PFSK-1 (cell line): Measurements from ENCODE around the gene GDF9.

Source experiments
- POLR2AphosphoS5 ChIP-seq: IDR thresholded peaks from 2 replicates; pipeline ENCODE4 v1.6.1; 2012; ENCODE audit warnings: low read depth, mild to moderate bottlenecking, control low read depth, low read length, moderate library complexity
- REST ChIP-seq, 2 experiments: IDR thresholded peaks; 2 replicates each; pipeline versions ENCODE4 v1.6.1 to v1.8.0; 2011 to 2012; ENCODE audit warnings: low read depth in 2 of 2, low read length in 2 of 2, control low read depth in 1 of 2, inconsistent platforms in 1 of 2, mild to moderate bottlenecking in 1 of 2, moderate library complexity in 1 of 2; ENCODE audit not compliant: insufficient read depth in 1 of 2
- SIN3A ChIP-seq: IDR thresholded peaks from 2 replicates; pipeline ENCODE4 v1.6.1; 2012; ENCODE audit warnings: mild to moderate bottlenecking, low read length, moderate library complexity, borderline replicate concordance; ENCODE audit not compliant: insufficient read depth
- TAF1 ChIP-seq: IDR thresholded peaks from 2 replicates; pipeline ENCODE4 v1.6.1; 2012; ENCODE audit warnings: low read length, control low read depth, borderline replicate concordance; ENCODE audit not compliant: insufficient read depth

DNA sequence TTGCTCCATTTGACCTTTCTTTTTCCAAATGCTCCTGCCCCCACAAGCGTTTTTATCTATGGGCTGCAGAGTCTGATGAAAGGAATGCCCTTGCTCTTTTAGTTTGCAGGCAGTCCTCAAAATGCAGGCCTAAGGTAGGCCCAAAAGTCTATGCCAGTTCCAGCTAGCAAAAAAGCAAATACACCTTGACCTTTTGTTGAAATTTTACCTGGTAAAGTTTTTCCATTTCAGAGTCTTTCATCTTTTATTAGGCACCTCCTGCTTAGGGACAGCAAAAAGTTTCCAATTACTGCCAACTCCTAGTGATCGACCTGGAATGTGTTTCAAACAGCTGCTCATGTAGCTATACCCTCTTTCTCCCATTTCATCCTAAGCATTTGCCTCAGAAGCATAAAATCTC is 4.5 kb upstream of the GDF9 start:
- TF ChIP-seq POLR2AphosphoS5 (no peak), SIN3A (no peak), TAF1 (no peak), REST (IDR thresholded peaks at IDR 0.05; ENCODE audit: insufficient read depth in 1 of 2, low read depth in 2 of 2, low read length in 2 of 2) (no peak)
